ENCODE measurements around the gene FTCDNL1.

Gene FTCDNL1

DNA sequence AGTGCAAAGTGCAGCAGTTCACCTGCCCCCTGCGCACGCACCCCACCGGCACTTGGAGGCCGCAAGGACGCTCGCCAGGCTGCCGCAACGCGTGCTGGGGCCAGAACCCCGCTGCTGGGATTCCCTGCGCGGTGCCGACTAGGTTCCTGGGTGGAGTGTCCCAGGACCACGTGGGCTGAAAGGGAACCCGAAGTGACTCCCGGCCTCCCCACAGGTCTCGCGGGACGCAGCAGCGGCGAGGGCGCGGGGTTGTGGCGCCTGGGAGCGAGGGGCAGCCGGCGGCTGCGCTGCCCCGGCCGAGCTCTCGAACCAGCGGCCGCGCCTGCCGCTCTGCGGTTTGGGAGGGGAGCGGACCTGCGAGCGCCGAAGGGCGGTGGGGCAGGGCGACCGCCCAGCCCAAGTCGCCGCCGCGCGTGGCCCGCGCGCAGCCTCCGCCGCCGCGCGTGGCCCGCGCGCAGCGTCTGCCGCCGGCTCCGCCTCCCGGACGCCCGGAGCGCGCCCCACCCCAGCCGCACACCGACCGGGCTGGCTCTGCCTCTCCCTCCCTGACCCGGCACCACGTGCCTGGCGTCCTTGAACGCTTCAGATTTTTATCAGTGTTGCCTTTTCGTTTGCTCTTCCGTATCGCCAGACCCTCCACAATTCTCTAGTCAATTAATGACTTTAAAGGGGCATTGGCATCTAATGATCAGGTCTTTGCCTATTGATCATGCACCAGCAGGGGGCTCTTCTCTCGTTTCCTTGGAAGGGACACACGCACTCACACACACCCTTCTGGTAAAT lies at the start of gene FTCDNL1:
FTCDNL1 (minus strand) TSS at position 475 of the 783 bp plus-strand sequence. CDS start 2,230 bp downstream, outside the sequence.
- peak; percentile 77 for DNase-seq

DNA sequence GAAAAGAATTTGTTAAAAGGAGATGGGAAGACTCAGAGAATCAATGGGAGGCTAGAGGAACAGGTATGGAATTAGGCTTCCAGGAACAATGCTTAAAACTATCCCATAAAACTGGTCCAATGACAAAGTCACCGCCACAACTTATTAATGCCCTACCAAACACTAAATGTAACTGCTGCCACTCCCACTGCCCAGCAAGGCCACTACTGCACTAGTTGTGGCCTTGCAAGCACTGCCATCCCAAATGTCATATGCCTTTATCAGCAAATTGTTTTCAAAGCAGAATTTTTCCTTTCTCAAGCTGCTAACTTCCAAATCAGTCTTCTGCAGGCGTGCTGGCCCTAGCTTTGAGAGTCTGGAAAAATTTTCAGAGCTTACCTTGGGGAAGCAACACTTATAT lies 45.6 kb upstream of the FTCDNL1 start:
- no peak for DNase-seq

DNA sequence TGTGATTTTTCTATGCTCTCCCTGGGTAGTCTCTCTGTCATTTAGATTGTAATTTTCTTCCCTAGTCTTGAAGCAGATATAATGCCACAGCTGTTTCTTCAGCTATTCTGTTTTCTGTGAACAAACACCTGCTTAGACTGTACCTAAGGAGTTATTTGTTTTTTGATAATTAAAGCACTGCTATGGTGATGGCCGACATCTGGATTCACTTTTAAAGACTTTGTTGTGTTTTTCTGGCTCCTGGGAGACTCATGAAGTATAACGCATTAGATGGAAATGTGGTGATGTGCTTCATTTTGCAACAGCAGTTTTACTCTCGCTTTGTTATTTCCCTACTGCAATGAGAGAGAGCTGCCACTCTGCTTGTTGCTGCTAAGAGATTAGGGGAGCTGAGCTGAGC lies 44.4 kb upstream of the FTCDNL1 start:
- no peak for DNase-seq

DNA sequence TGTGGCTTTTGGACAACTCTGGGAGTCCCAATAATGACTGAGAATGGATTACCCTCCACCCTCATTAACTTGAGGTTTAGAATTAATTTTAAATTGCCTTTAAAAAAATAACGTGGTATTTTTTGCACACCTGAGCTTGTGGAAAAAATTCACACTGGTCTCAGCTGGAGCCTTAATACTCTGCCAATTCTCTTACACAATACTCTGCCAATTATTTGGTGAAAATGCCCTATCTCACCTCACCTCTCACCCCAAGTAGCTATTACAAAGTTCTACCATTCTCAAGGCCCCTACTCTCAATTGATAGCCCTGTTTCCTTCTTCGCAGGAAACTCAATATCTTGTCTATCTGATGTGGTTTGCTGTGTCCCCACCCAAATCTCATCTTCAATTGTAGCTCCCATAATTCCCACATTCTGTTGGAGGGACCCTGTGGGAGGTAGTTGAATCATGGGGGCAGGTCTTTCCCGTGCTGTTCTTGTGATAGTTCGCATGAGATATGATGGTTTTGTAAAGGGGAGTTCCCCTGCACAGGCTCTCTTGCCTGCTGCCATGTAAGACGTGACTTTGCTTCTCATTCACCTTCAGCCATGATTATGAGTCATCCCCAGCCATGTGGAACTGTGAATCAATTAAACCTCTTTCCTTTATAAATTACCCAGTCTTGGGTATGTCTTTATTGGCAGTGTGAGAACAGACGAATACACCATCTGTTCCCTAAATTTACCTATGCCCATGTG lies 32.7 kb upstream of the FTCDNL1 start:
- DNase-seq, result no peak

DNA sequence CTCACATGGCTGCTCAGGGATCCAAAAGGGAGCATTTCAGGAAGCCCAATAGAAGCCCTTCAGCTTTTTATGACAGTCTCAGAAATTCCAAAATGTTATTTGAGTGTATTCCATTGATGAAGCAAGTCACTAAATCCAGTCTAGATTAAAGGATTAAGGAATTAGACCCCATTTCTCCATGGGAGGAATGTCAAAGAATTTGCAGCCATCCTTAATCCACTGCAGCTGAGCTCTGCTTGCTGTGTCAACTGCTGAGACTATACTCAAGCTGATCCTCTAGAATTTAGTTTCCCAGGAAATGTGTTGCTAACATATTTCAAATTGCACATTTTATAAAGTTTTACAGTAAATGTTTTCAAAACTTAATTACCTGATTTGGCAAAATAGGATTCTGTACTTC lies 31.7 kb upstream of the FTCDNL1 start:
- DNase-seq, result no peak

DNA sequence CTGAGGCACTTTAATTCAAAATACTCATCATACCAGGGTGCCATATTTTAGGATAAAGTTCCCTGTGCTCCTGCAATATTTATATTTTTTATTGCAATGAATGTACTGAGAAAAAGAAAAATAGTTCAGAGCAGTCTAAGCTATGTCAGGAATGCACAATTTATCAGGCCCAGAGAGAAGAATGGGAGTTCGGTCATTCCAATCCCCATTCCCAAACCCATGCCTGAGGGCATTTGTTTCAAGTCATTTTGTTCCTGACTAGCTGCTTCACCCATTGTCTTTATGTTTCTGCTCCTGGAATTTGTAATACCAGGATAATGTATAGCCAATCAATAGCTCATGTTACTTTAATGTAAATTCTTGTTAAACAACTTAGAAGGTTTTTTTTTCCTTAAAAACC lies 24.4 kb upstream of the FTCDNL1 start:
- no peak for DNase-seq

DNA sequence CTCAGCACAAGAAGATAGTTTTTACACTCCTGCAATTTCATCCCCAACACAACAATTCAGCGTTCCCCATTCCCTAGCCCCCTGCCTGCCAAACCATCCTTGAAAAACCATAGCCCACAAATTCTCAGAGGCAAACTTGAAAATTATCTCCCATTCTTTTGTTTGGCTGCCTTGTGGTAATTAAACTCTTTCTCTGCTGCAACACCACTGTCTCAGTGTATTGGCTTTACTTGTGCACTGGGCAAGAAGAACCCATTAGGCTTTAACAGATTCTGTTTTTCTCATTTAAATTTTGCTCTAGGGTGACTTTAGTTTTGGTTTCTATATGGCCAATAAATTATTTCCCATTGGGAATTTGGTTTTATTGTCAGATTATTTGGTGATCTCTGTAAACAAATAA lies 23.2 kb upstream of the FTCDNL1 start:
- no peak for DNase-seq

DNA sequence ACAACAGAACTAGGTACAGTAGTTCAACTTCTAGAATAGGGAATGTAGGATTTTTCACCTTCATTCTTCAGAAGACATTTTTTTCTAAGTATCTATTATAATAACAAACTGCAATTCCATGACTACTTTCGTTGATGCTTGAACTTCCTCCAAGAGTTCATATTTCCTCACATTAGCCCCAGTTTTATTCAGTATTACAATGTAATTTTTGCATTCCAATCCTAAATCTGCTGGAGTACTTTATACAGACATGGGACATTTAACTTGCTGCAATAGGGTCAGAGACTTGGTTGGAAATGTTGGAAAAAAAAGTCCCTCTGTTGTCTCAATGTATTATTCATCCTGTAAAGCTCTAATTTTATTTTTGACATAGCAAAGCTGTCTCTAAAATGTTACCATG lies 19.6 kb upstream of the FTCDNL1 start:
- no peak for DNase-seq

DNA sequence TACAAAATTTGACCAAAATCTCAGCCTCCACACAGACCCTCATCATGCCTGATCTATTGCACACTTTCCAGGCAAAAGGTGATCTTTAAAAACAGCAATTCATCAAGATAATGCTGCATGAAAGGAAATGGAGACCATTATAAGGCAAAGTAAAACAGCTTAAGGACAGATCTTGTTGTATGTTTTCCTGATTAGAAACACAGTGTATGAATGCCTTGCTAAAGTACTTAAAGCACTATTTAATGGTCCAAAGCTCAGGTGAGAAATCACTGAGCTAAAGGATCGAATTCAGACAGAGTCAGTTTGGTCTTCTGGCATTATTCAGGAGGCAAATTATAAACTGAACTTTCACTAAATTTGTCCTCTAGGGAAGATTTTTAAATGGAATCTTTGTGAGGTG lies 18.7 kb upstream of the FTCDNL1 start:
- DNase-seq, result no peak

DNA sequence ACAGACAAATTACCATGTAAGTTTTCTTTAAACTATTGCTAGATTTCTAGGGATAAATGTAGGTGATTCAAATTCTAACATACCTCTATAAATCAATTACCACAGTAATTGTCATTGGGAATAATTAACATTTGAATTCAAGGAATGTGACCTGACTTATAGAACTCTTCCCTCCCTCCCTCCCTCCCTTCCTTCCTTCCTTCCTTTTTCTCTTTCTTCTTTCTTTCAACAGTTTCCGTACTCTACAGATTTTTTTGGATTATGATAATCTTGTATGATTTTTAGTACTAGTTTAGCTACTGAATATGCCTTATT lies 18.2 kb upstream of the FTCDNL1 start:
- DNase-seq, result no peak

DNA sequence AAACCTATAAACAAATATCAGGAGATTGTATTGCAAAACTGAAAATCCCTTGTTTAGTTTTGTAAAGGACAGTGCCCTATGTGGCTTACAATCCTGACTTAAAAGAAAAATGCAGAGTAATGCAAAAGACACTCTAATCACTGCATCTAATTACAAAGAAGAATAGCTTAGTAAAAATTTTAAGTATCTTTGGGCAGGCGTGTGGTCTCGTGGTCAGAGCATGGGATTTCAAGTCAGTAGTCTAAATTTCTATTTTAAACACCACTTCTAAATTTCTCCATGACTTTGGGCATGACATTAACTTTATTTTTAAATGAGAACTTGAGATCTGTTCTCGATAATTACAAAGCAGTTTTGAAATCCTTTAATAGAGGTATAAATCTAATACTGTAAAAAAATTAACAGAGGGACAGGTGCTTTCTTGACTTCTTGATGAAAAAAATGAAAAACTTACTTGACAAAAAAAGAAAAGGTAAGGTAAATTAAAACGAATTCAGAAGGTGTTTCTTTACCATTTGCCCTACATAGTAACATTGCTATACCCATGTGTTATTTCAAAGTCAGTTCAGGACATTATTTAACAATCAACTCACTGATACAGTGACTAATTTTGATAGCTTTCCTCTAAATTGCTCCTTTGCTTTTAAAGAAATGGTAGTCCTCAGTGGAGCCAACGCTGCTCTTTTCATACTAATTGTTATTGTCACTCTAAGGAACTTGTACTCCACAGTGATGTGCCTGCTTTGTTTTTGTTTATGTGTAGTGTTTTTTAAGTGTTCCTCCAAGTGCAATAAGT lies 17.6 kb upstream of the FTCDNL1 start:
- no peak for DNase-seq

DNA sequence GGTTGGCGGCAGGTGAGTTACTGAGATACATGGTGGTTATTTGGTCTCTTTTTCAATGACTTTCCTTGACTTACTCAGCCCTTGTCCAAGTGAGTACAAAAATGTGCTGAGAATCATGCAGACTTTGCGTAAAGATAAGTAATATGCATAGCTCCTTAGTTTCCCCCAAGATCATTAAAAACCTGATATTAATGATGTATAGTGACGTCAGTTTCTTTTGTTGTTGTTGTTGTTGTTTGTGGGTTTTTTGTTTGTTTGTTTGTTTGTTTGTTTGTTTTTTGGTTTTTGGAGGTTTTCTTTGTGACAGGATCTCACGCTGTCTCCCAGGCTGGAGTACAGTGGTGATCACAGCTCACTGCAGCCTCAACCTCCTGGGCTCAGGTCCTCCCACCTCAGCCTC lies 14.9 kb upstream of the FTCDNL1 start:
- no peak for DNase-seq

DNA sequence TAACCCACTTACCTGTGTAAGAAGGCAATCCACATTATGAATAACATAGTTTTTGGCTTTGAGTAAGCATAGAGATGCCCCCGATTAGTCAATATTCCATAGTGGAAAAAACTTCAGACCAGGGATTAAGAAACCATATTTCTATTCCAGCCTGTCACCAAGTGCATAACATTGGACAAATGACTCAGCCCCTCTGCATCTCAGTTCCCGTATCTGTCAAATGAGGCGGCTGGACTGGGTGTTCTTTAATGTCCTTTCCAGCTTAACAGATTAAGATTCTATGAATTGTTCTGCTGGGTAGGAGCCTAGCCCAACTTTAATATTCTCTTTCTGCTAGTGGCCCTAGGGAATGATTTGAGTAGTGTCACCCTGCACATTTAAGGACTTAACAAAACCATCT lies 11.8 kb upstream of the FTCDNL1 start:
- DNase-seq, result no peak

DNA sequence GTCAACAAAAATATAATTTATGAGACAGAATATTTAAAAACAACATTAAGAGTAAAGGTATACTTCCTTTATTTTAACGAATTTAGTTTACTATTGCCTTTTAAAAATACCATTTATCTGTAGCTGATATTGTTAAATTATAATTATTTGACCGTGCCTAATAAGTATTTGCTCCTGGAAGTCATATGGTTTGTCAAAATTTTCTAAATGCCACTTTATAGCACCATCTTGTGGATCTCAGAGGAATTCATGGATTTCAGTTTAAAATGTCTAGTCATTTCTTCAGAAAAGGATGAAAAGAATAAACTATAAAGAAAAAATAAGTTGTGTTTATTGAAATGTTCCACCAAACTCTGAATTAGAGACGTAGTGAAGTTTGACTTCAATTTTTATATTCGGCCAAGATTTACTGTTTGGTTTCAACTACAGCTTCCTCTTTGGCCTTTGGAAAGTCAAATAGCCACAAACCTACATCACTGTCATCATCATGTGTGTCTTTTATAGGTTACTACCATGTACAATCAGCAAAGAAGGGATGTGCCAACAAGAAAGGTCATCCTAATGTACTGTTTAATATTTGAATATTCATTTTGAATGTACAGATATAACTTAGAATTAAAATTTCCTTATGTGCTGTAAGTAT lies 10.3 kb upstream of the FTCDNL1 start:
- DNase-seq, result no peak

DNA sequence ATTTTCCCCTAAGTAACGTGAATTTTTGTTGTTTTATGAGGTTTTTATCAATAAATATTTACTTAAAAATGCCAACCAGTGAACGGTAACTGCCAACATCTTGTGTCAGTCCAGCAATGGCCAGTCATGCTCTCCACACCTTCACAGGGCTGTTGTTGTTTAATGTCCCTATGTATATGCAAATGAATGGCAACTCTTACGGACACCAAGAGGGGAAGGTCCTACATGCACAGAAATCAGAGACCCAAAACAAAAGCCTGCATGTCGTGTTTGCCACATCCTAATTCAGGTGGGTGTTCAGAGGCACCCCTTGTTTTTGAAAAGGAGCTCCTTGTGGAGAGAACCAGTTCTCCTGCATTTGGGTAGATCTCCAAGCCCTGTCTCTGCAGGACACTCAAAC lies 4.8 kb upstream of the FTCDNL1 start:
- no peak for DNase-seq

DNA sequence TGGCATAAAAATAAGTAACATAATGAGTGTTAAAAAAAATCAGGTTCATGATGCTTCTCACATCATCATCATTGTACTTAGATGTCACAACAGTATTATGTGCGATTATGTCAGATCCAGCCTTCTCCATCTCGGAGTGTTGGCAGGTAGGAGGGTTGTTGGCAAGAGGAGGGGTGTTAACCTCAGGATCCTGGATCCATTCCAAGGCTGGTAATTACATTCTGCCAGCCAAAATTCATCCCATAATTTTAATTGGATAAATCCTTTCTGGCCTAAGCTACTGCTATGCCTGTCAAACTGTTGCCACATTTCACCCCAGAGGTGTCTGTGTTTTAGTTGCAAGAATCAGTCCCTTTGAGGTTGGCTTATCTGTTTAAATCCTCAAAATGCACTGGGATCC lies 891 bp upstream of the FTCDNL1 start:
- DNase-seq, result no peak

DNA sequence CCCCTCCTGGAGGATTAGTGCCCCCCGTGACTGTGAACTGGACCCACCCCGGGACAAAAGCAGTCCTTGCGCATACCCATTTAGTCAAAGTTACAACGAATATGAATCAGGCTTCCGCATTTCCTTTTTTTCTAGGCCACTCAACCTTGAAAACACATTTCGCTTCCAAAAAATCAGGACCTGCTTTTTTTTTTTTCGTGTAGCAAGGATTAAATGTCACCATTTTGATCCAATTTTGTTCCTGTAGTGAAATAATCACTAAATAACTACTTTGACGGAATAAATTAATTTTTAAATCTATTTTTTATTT lies 464 bp upstream of the FTCDNL1 start:
- no peak for DNase-seq

DNA sequence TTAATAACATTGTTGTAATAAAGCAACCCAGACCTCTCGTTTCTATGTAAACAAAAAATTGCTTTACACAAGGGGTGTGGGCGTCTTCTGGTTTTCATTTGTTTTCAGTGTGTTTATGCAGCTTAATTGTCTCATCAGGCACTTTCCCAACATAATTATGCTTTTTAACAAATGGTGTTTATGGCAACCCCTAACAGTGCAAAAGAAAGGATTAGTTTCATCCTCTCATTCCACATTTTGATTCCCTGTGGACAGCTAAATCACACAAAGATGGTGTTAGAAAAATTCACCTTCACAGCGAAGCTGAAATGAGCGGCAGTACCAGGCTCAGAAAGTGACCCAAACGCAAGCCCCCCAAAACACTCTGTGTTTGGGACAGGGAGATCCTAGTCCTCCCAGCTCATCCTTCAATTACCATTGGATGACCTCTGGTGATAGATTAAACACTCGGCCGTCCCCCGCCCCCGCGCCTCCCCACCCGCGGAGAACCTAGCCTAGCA lies 724 bp downstream of the FTCDNL1 start:
- DNase-seq, result no peak

DNA sequence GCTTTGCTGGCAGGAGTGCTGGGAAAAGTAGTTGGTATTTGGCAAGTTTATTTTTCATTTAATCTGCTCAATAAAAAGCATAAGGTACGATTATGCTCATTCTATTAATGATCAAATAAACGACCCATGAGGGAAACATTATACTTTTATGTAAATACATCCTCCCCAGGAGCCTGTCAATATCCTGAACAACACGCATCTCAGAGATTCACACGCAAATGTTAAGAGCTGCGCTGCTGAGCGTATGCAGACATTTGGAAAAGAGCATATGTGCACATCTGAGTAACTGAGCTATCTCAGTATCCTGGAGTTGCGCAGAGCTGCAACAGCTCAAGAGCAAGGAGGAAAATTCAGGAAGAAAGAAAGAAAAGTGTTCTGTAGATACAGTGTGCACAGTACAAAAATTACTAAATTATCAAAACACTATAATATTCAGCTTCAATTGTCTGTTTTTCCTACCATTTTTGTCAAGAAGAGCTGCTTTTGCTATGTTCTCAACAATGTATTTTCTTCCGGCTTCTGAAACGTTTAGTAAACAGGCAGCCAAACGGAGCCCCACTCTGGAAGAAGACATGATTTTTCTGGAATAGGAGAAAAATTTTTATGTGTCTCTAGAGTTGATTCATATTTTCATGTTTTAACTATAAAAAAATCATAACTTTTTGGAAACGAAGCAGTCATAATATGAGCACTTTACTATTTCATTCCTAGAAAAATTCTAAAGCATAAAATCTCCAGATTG lies 2.4 kb downstream of the FTCDNL1 start:
- no peak for DNase-seq

DNA sequence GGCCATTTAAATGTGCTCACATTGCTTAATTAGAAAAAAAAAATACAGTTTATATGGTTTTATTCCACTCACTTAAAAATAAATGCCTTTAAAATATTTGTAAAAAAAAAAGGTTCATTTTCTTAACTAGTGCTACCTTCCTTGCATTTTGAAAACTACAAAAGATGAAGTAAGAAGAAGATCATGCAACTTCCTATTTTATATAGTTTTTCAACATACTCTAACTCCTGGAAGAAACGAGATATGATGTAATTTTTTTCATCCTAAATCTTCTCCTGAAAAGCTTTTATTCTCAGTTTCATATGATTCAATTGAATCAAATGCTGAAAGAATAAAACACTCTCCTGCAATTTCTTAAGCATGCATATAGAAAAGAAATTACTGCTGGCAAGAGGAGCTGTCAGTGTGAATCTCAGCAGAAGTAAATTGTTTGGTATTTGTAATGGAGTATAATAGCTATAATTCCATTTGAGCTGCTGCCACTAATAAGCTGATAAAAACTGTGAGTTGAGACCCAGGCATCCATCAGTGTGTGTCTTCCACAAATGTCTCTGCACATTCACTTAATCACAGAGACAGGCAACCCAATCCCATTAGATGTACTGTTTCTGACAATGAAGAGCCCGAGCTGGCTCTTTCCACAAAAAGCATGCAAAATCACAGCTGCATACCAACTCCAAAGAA lies 3.7 kb downstream of the FTCDNL1 start:
- no peak for DNase-seq

DNA sequence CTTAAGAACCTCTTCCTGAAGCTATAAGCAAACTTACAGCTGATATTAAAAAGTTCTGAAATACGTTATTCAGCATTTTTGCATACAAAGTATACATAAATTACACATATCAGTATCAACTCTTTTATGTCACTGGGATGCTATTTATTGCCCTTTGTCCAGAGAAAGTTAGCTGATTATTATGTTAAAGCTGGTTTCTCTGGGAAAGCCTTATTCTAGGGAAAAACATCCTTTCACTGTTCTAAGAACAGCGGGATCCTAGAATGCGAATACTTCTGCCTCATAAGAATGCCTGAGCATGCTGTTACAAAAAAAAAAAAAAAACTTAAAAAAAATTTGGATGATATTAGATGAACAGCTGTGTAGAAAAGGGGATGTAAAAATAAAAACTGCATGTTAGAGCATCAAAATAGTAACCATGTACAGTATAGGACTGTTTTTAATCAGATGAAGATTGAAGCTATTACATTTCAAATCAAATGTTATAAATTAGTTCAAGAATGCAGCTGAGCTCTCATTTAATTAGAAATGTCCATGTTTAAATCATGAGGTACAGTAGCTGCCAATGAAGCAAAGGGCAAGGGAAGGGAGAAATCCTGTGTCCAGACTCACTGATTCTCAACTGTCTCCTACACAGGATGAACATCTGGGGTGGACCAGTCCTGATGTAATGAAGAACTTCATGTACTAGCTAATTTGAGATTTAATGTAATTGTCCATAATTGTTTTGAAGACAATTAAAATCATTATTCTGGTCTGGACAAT lies 8.2 kb downstream of the FTCDNL1 start:
- no peak for DNase-seq
